DND-41 (cell line): ENCODE measurements around the gene GZF1.
A peak's percentile ranks its signal among the peaks of the same experiment; 100 is the strongest.

Experiments used
- ATAC-seq: fragments of 200-7000 bp; cut with Tn5 transposase; 3 replicates; pipeline ENCODE4 v1.9.1; 2021; ENCODE audit warnings: low read depth; ENCODE audit not compliant: insufficient read depth
- DNase-seq: peaks from one replicate; pipeline ENCODE4 v3.0.0-alpha.2; 2020
- H2AFZ ChIP-seq: 2 replicates; pipeline ENCODE4 v1.6.0; 2012; ENCODE audit warnings: low read depth, low read length
- H3K27ac ChIP-seq: 2 replicates; pipeline ENCODE4 v1.5.1; 2012; ENCODE audit warnings: low read length, inconsistent platforms
- H3K27me3 ChIP-seq: fragments of 200-600 bp; sonication (generic); 2 replicates; pipeline ENCODE4 v1.6.0; 2012; ENCODE audit warnings: low read length, mild to moderate bottlenecking, inconsistent platforms; ENCODE audit not compliant: insufficient read depth, poor library complexity
- H3K36me3 ChIP-seq: 2 replicates; pipeline ENCODE4 v1.5.1; 2012; ENCODE audit warnings: low read length, inconsistent platforms; ENCODE audit not compliant: insufficient read depth
- H3K4me1 ChIP-seq: 2 replicates; pipeline ENCODE4 v1.5.1; 2012; ENCODE audit warnings: mild to moderate bottlenecking, low read length; ENCODE audit not compliant: insufficient read depth
- H3K4me2 ChIP-seq: 2 replicates; pipeline ENCODE4 v1.6.0; 2012; ENCODE audit warnings: mild to moderate bottlenecking, moderate library complexity, low read length, inconsistent platforms; ENCODE audit not compliant: insufficient read depth
- H3K4me3 ChIP-seq, 2 experiments: fragments of 200-600 bp in 1 of 2; shearing (Covaris generic) in 1 of 2; 2 replicates each; pipeline ENCODE4 v1.5.1; 2012 to 2016; ENCODE audit warnings: inconsistent platforms in 2 of 2, low read length in 2 of 2, mild to moderate bottlenecking in 2 of 2, low read depth in 1 of 2, moderate library complexity in 1 of 2
- H3K79me2 ChIP-seq: 2 replicates; pipeline ENCODE4 v1.6.0; 2012; ENCODE audit warnings: low read length, inconsistent platforms; ENCODE audit not compliant: insufficient read depth
- H3K9ac ChIP-seq: 2 replicates; pipeline ENCODE4 v1.6.0; 2012; ENCODE audit warnings: low read depth, mild to moderate bottlenecking, inconsistent platforms, low read length, moderate library complexity
- H3K9me3 ChIP-seq: 2 replicates; pipeline ENCODE4 v1.5.1; 2012; ENCODE audit warnings: low read length, moderate library complexity, mild to moderate bottlenecking, inconsistent platforms; ENCODE audit not compliant: insufficient read depth, severe bottlenecking
- H4K20me1 ChIP-seq: 2 replicates; pipeline ENCODE4 v1.6.0; 2012; ENCODE audit warnings: low read length; ENCODE audit not compliant: insufficient read depth
- EZH2 ChIP-seq: IDR thresholded peaks from 3 replicates; pipeline ENCODE4 v1.6.1; 2012; ENCODE audit warnings: borderline replicate concordance, low read depth, mild to moderate bottlenecking, moderate library complexity, low read length, inconsistent platforms; ENCODE audit not compliant: severe bottlenecking
- TF ChIP-seq, protein P1 (sequence below): IDR thresholded peaks from 2 replicates; pipeline ENCODE4 v1.5.1; 2012; ENCODE audit warnings: borderline replicate concordance, low read length, moderate library complexity, mild to moderate bottlenecking; ENCODE audit not compliant: poor library complexity, severe bottlenecking; ENCODE audit errors: extremely low read depth

GZF1 gene

GRCh38 chr20:23340524-23340923 is 21.5 kb upstream of the GZF1 start:
- H2AFZ ChIP-seq, result no peak overlapping the region
- H3K27ac ChIP-seq, result no peak overlapping the region
- no peak overlapping the region for H3K4me3 ChIP-seq
- no peak overlapping the region for H3K4me2 ChIP-seq
- H3K4me1 ChIP-seq, result no peaks in the 10 kb centered on the region
- no peaks in the 10 kb centered on the region for H3K27me3 ChIP-seq
- TF ChIP-seq EZH2, result no peak
- TF ChIP-seq, protein P1, sequence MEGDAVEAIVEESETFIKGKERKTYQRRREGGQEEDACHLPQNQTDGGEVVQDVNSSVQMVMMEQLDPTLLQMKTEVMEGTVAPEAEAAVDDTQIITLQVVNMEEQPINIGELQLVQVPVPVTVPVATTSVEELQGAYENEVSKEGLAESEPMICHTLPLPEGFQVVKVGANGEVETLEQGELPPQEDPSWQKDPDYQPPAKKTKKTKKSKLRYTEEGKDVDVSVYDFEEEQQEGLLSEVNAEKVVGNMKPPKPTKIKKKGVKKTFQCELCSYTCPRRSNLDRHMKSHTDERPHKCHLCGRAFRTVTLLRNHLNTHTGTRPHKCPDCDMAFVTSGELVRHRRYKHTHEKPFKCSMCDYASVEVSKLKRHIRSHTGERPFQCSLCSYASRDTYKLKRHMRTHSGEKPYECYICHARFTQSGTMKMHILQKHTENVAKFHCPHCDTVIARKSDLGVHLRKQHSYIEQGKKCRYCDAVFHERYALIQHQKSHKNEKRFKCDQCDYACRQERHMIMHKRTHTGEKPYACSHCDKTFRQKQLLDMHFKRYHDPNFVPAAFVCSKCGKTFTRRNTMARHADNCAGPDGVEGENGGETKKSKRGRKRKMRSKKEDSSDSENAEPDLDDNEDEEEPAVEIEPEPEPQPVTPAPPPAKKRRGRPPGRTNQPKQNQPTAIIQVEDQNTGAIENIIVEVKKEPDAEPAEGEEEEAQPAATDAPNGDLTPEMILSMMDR, result peak; percentile 88
- no peaks in the 10 kb centered on the region for H3K36me3 ChIP-seq
- H3K79me2 ChIP-seq, result no peaks in the 10 kb centered on the region
- H4K20me1 ChIP-seq, result no peaks in the 10 kb centered on the region
- no peaks in the 10 kb centered on the region for H3K9me3 ChIP-seq
- ATAC-seq (peak; percentile 90), DNase-seq (peak; percentile 75)
- no peak overlapping the region for H3K9ac ChIP-seq

- DNase-seq (no peak), ATAC-seq (no peak)
- no peaks in the 10 kb centered on the region for H3K4me1 ChIP-seq
- H3K9ac ChIP-seq, result no peak overlapping the region
- no peak overlapping the region for H3K27ac ChIP-seq
- H3K36me3 ChIP-seq, result no peaks in the 10 kb centered on the region
- no peaks in the 10 kb centered on the region for H3K9me3 ChIP-seq
- H3K4me2 ChIP-seq, result no peak overlapping the region
- no peaks in the 10 kb centered on the region for H3K79me2 ChIP-seq
- H2AFZ ChIP-seq, result no peak overlapping the region
- H3K4me3 ChIP-seq, result no peak overlapping the region
- TF ChIP-seq, protein P1, result no peak
- TF ChIP-seq EZH2, result no peak
- H4K20me1 ChIP-seq, result no peaks in the 10 kb centered on the region
- H3K27me3 ChIP-seq, result no peaks in the 10 kb centered on the region
Measured at GRCh38 chr20:23341073-23341472, 20.9 kb upstream of the GZF1 start.

DNA sequence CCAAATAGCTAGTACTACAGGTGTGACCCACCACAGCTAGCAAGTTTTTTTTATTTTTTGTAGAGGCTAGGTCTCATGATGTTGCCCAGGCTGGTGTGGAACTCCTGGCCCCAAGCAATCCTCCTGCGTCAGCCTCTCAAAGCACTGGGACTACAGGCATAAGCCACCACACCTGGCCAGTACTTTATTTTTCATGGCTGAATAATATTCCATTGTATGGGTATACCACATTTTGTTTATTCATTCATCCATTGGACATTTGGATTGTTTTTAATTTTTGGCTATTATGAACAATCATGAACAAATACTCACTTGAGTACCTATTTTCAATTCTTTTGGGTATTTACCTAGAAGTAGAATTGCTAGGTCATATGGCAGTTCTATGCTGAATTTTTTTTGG is 18.4 kb upstream of the GZF1 start:
- H3K4me1 ChIP-seq, result no peaks in the 10 kb centered on the region
- H3K9me3 ChIP-seq, result no peaks in the 10 kb centered on the region
- no peak for DNase-seq
- H3K27ac ChIP-seq, result no peak overlapping the region
- no peak for TF ChIP-seq EZH2
- TF ChIP-seq, protein P1, result no peak
- no peak for ATAC-seq
- H2AFZ ChIP-seq, result no peak overlapping the region
- no peaks in the 10 kb centered on the region for H3K27me3 ChIP-seq
- H4K20me1 ChIP-seq, result no peaks in the 10 kb centered on the region
- no peaks in the 10 kb centered on the region for H3K36me3 ChIP-seq
- H3K4me3 ChIP-seq, result no peak overlapping the region
- H3K4me2 ChIP-seq, result no peak overlapping the region
- no peak overlapping the region for H3K9ac ChIP-seq
- no peaks in the 10 kb centered on the region for H3K79me2 ChIP-seq

- Histone ChIP-seq H3K36me3 (no peaks in the 10 kb centered on the region), H3K9me3 (no peaks in the 10 kb centered on the region), H3K27ac (no peak overlapping the region), H3K27me3 (no peaks in the 10 kb centered on the region), H3K4me2 (no peak overlapping the region), H3K4me3 (no peak overlapping the region), H3K4me1 (peaks cover 7% of the 10 kb centered on the region), H3K79me2 (peaks cover 4% of the 10 kb centered on the region), H3K9ac (no peak overlapping the region), H4K20me1 (no peaks in the 10 kb centered on the region), H2AFZ (no peak overlapping the region)
- TF ChIP-seq EZH2, result no peak
- TF ChIP-seq, protein P1, result no peak
- ATAC-seq (no peak), DNase-seq (no peak)
Measured at GRCh38 chr20:23344336-23344735, 17.6 kb upstream of the GZF1 start.
